ENCODE results near the gene NECAB3. TPM values are rescaled to one million over a fixed set of nuclear protein-coding genes. Genes with fewer than 3 reads are reported as not detected.

NECAB3 gene
- total RNA-seq, 2 donors from 2014 or later, result 77.2 to 92.3 TPM

DNA sequence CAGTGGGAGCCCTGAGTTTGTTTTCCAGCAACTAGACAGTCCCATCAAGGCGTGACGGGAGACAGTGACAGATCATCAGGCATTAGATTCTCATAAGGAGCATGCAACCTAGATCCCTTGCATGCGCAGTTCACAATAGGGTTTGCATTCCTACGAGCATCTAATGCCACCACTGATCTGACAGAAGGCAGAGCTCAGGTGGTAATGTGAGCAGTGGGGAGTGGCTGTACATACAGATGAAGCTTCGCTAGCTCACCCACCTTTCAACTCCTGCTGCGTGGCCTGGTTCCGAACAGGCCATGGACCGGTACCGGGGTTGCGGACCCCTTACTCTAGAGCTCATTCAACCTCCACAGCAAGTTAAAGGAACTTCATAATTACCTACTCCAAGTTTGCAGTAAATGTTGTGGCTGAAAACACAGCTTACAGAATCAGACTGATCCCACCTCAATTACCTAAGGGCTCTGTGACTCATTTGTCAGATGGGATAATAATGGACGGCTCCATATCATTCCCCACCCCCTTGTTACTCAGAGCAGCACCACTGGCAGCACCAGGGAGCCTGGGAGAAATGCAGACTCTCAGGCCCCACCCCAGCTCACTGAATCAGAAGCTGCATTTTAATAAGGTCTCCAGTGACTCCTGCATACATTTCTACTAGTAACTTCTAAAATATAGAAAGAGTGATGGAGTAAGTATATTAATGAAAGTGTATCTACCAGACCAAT, 30.1 kb upstream of the NECAB3 start:
- Histone ChIP-seq H3K36me3 (ENCODE audit: control insufficient read depth, insufficient read depth, low read length) (no peaks in the 10 kb centered on the region), H3K4me1 (ENCODE audit: control insufficient read depth, insufficient read depth, low read length) (no peaks in the 10 kb centered on the region), H3K27ac (ENCODE audit: low read depth, low read length) (no peak overlapping the region), H3K4me3 (ENCODE audit: low read length) (no peak overlapping the region), H3K27me3 (ENCODE audit: control insufficient read depth, insufficient read depth, low read length, poor library complexity, severe bottlenecking) (no peaks in the 10 kb centered on the region), H3K9me3 (ENCODE audit: control insufficient read depth, low read length) (no peaks in the 10 kb centered on the region), H3K9ac (ENCODE audit: extremely low read depth, low read length, poor library complexity, severe bottlenecking) (no peak overlapping the region)
- Mint-ChIP-seq H3K27me3 (ENCODE audit: insufficient read depth) (peaks cover 4% of the 10 kb centered on the region), H3K36me3 (ENCODE audit: low read depth) (peaks cover 5% of the 10 kb centered on the region), H3K9me3 (peaks cover 42% of the 10 kb centered on the region), H3K4me3 (no peak overlapping the region), H3K4me1 (no peaks in the 10 kb centered on the region), H3K27ac (no peak overlapping the region)
- DNase-seq, result no peak
- 90 to 97% methylated on average over 8 to 11 of the region's 11 CpGs for whole genome bisulfite sequencing, 2 experiments (ENCODE audit: insufficient coverage in 1 of 2, insufficient read length in 1 of 2)
- TF ChIP-seq, protein P1, sequence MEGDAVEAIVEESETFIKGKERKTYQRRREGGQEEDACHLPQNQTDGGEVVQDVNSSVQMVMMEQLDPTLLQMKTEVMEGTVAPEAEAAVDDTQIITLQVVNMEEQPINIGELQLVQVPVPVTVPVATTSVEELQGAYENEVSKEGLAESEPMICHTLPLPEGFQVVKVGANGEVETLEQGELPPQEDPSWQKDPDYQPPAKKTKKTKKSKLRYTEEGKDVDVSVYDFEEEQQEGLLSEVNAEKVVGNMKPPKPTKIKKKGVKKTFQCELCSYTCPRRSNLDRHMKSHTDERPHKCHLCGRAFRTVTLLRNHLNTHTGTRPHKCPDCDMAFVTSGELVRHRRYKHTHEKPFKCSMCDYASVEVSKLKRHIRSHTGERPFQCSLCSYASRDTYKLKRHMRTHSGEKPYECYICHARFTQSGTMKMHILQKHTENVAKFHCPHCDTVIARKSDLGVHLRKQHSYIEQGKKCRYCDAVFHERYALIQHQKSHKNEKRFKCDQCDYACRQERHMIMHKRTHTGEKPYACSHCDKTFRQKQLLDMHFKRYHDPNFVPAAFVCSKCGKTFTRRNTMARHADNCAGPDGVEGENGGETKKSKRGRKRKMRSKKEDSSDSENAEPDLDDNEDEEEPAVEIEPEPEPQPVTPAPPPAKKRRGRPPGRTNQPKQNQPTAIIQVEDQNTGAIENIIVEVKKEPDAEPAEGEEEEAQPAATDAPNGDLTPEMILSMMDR (conservative IDR thresholded peaks at IDR 0.05), result no peak

DNA sequence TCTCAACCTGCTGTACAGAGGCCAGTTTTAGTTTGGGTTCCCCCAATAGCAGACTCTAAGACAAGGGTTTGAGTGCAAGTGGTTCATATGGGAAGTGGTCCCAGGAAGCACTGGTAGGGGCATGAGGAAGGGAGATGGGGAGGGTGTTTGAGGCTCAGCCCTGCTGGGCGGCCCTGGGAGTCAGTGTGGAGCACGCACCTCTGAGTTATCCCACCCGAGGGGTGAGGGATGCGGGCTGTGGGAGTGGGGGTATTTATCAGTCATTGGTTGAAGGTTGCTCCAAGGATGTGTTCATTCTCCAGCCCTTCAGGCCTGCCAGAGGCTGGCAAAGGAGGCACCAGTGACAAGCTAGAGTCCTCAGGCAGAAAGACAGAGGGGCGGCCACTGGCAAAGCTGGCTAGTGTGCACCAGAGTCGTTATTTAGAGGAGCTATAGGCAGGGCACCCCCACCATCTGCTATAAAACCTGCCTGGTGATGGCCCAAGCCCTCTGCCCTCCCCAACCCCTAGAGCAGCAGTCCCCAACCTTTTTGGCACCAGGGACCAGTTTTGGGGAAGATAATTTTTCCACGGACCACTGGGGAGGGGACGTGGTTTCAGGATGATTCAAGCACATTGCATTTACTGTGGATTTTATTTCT, 29.4 kb upstream of the NECAB3 start:
- peaks cover 5% of the 10 kb centered on the region for H3K36me3 Mint-ChIP-seq (ENCODE audit: low read depth)
- Histone ChIP-seq H3K9ac (ENCODE audit: extremely low read depth, low read length, poor library complexity, severe bottlenecking) (no peak overlapping the region), H3K9me3 (ENCODE audit: control insufficient read depth, low read length) (no peaks in the 10 kb centered on the region), H3K27me3 (ENCODE audit: control insufficient read depth, insufficient read depth, low read length, poor library complexity, severe bottlenecking) (no peaks in the 10 kb centered on the region), H3K4me3 (ENCODE audit: low read length) (no peak overlapping the region), H3K36me3 (ENCODE audit: control insufficient read depth, insufficient read depth, low read length) (no peaks in the 10 kb centered on the region), H3K4me1 (ENCODE audit: control insufficient read depth, insufficient read depth, low read length) (no peaks in the 10 kb centered on the region), H3K27ac (ENCODE audit: low read depth, low read length) (no peak overlapping the region)
- no peak overlapping the region for H3K4me3 Mint-ChIP-seq
- WGBS, 2 experiments (ENCODE audit: insufficient coverage in 1 of 2, insufficient read length in 1 of 2), result 91% methylated on average over 7 of the region's 8 CpGs; no CpG with 5 or more reads in 1 of the 2 experiments
- H3K27me3 Mint-ChIP-seq (ENCODE audit: insufficient read depth), result peaks cover 5% of the 10 kb centered on the region
- peaks cover 47% of the 10 kb centered on the region for H3K9me3 Mint-ChIP-seq
- H3K27ac Mint-ChIP-seq, result no peak overlapping the region
- no peaks in the 10 kb centered on the region for H3K4me1 Mint-ChIP-seq
- TF ChIP-seq, protein P1 (conservative IDR thresholded peaks at IDR 0.05), result no peak
- DNase-seq, result no peak

DNA sequence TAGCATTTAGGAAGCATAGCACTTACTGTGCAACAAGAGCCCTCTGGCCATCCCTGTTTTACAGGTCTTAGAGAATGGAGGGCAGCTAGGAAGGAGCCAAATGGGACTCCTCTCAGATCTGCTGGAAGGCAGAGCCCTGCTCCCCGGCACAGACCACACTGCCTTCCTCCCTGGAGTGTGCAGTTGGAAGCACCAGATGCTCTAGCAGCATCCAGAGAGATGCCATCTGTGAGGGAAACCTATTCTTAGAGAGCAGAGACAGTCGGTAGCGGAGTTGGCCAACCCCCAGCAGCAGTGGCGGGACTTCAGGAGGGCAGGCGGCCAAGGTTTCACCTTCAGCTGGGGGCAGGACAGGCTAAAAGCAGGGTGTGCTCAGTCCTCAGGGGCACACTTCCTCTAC, 28.6 kb upstream of the NECAB3 start:
- H3K27me3 ChIP-seq (ENCODE audit: control insufficient read depth, insufficient read depth, low read length, poor library complexity, severe bottlenecking), result no peaks in the 10 kb centered on the region
- Mint-ChIP-seq H3K9me3 (peaks cover 54% of the 10 kb centered on the region), H3K4me3 (no peak overlapping the region), H3K27me3 (ENCODE audit: insufficient read depth) (peaks cover 9% of the 10 kb centered on the region), H3K4me1 (no peaks in the 10 kb centered on the region), H3K36me3 (ENCODE audit: low read depth) (peaks cover 8% of the 10 kb centered on the region), H3K27ac (no peak overlapping the region)
- no peak overlapping the region for H3K4me3 ChIP-seq (ENCODE audit: low read length)
- H3K27ac ChIP-seq (ENCODE audit: low read depth, low read length), result no peak overlapping the region
- DNase-seq, result no peak
- no peaks in the 10 kb centered on the region for H3K9me3 ChIP-seq (ENCODE audit: control insufficient read depth, low read length)
- H3K9ac ChIP-seq (ENCODE audit: extremely low read depth, low read length, poor library complexity, severe bottlenecking), result no peak overlapping the region
- H3K36me3 ChIP-seq (ENCODE audit: control insufficient read depth, insufficient read depth, low read length), result no peaks in the 10 kb centered on the region
- no peaks in the 10 kb centered on the region for H3K4me1 ChIP-seq (ENCODE audit: control insufficient read depth, insufficient read depth, low read length)
- 91 to 97% methylated on average over 5 of the region's 5 CpGs for WGBS, 2 experiments (ENCODE audit: insufficient coverage in 1 of 2, insufficient read length in 1 of 2)
- TF ChIP-seq, protein P1 (conservative IDR thresholded peaks at IDR 0.05), result no peak
